K562 (cell line): ENCODE measurements around the gene AIRE. TPM values are rescaled to one million over a fixed set of nuclear protein-coding genes. Genes with fewer than 3 reads are reported as not detected.

Experiments used
- ATF6 ChIP-seq: sonication (generic); formaldehyde crosslinking; IDR thresholded peaks from 2 replicates; pipeline ENCODE4 v1.4.0; 2020; ENCODE audit warnings: mild to moderate bottlenecking, missing genetic modification reagents
- CHCHD3 ChIP-seq: fragments of 250-450 bp; sonication (Bioruptor Pico); IDR thresholded peaks from 2 replicates; pipeline ENCODE4 v2.1.2; 2022; ENCODE audit warnings: mild to moderate bottlenecking
- CREB1 ChIP-seq, 2 experiments: sonication (generic) in 1 of 2; formaldehyde crosslinking in 1 of 2; IDR thresholded peaks; 2 replicates each; pipeline versions ENCODE4 v1.6.1 to v1.8.0; 2012 to 2022; ENCODE audit warnings: inconsistent platforms in 1 of 2, mild to moderate bottlenecking in 1 of 2, missing genetic modification reagents in 1 of 2, moderate library complexity in 1 of 2
- CTBP1 ChIP-seq: fragments of 450-650 bp; IDR thresholded peaks from 2 replicates; pipeline ENCODE4 v1.6.1; 2016; ENCODE audit warnings: borderline replicate concordance
- FIP1L1 ChIP-seq: fragments of 200-400 bp; formaldehyde crosslinking; IDR thresholded peaks from 2 replicates; pipeline ENCODE4 v1.6.1; 2018; ENCODE audit warnings: mild to moderate bottlenecking, low read depth, low read length; ENCODE audit not compliant: poor library complexity, severe bottlenecking
- GATAD2A ChIP-seq: fragments of 450-650 bp; IDR thresholded peaks from 2 replicates; pipeline ENCODE4 v1.6.1; 2017
- KDM5B ChIP-seq: fragments of 200-600 bp; sonication (generic); IDR thresholded peaks from 2 replicates; pipeline ENCODE4 v1.6.1; 2012; ENCODE audit warnings: low read depth, mild to moderate bottlenecking, moderate library complexity, low read length, control low read depth, inconsistent platforms; ENCODE audit not compliant: insufficient replicate concordance
- KLF13 ChIP-seq: fragments of 450-650 bp; IDR thresholded peaks from 2 replicates; pipeline ENCODE4 v1.6.1; 2016; ENCODE audit warnings: missing genetic modification characterization, low read depth, mild to moderate bottlenecking, missing compliant biosample characterization, moderate library complexity, borderline replicate concordance
- KLF6 ChIP-seq: fragments of 250-450 bp; sonication (Bioruptor Pico); IDR thresholded peaks from 2 replicates; pipeline ENCODE4 v1.4.0; 2020; ENCODE audit warnings: mild to moderate bottlenecking, moderate library complexity, borderline replicate concordance
- MEF2A ChIP-seq: IDR thresholded peaks from 2 replicates; pipeline ENCODE4 v1.6.1; 2011; ENCODE audit warnings: low read depth, mild to moderate bottlenecking, low read length, moderate library complexity; ENCODE audit not compliant: control insufficient read depth
- MTA3 ChIP-seq: fragments of 450-650 bp; formaldehyde crosslinking; IDR thresholded peaks from 2 replicates; pipeline ENCODE4 v1.6.1; 2017; ENCODE audit warnings: mild to moderate bottlenecking, borderline replicate concordance
- SMAD3 ChIP-seq: fragments of 450-650 bp; formaldehyde crosslinking; conservative IDR thresholded peaks from 2 replicates; pipeline ENCODE4 v1.4.0; 2020; ENCODE audit warnings: mild to moderate bottlenecking
- SP1 ChIP-seq: sonication (generic); formaldehyde crosslinking; IDR thresholded peaks from 2 replicates; pipeline ENCODE4 v1.8.1; 2022; ENCODE audit warnings: mild to moderate bottlenecking, missing genetic modification reagents
- SRF ChIP-seq, 2 experiments: fragments of 250-450, 450-650 bp in 1 of 2; sonication (Bioruptor Pico) in 1 of 2; sonication (generic) in 1 of 2; formaldehyde crosslinking; IDR thresholded peaks; 2 replicates each; pipeline versions ENCODE4 v1.5.0 to v1.5.1; 2020 to 2022; ENCODE audit warnings: mild to moderate bottlenecking in 1 of 2, missing genetic modification reagents in 1 of 2
- YBX1 ChIP-seq: fragments of 450-650 bp; IDR thresholded peaks from 2 replicates; pipeline ENCODE4 v1.7.1; 2016; ENCODE audit warnings: mild to moderate bottlenecking
- ZEB2 ChIP-seq: fragments of 450-650 bp; IDR thresholded peaks from 2 replicates; pipeline ENCODE4 v1.6.1; 2016
- ZNF133 ChIP-seq: fragments of 250-450 bp; sonication (Bioruptor Pico); IDR thresholded peaks from 2 replicates; pipeline ENCODE4 v1.4.0; 2020; ENCODE audit warnings: mild to moderate bottlenecking
- ZNF609 ChIP-seq: sonication (generic); formaldehyde crosslinking; IDR thresholded peaks from 2 replicates; pipeline ENCODE4 v1.8.1; 2023; ENCODE audit warnings: missing genetic modification reagents, mild to moderate bottlenecking, borderline replicate concordance
- ZNF707 ChIP-seq: fragments of 250-450 bp; sonication (Bioruptor Pico); conservative IDR thresholded peaks from 2 replicates; pipeline ENCODE4 v1.8.0; 2022; ENCODE audit warnings: inconsistent platforms, mild to moderate bottlenecking, moderate library complexity
- ZZZ3 ChIP-seq: fragments of 450-650 bp; IDR thresholded peaks from 2 replicates; pipeline ENCODE4 v1.6.1; 2016; ENCODE audit warnings: antibody characterized with exemption, mild to moderate bottlenecking, moderate library complexity
- polyA plus RNA-seq, 8 experiments: library from polyadenylated mRNA; depleted of rRNA in 4 of 8; stranded (reverse) in 5 of 8; unstranded in 3 of 8; fragments of >200 nt; fragmentation: Nextera tagmentation in 2 of 8; fragmentation: Illumina TruSeq in 1 of 8; extraction: Ambion mirVana in 2 of 8; extraction: Trizol in 1 of 8; gene quantifications; 2 replicates each; pipeline versions ENCODE4 v1.2.1 to v1.2.3, GENCODE V29; 2011 to 2014; ENCODE audit warnings: inconsistent platforms in 1 of 8, missing spikeins in 1 of 8
- total RNA-seq, 7 experiments: library from RNA; depleted of rRNA in 6 of 7; stranded (reverse); fragments of >200 nt in 6 of 7; fragmentation: Illumina TruSeq in 2 of 7; extraction: Trizol in 2 of 7; gene quantifications; 2 replicates each; pipeline versions ENCODE4 v1.2.1 to v1.2.3, GENCODE V29; 2011 to 2021; ENCODE audit warnings: low replicate concordance in 1 of 7

The AIRE gene
- total and polyA plus RNA-seq, 9 of the 15 experiments (the other 6 are each of a cell fraction or from before 2014, with no cell fraction given), result 0.01 TPM; not detected in 8

GRCh38 chr21:44299458-44300261 is 14.0 kb downstream of the AIRE start, which contains the start of gene PFKL (continued):
- TF ChIP-seq ZNF609, result 0 out of 2 replicates have a peak, but pooled peaks have one; percentile 79
- no peak for TF ChIP-seq KLF6
- peak; percentile 76; the same call in 1 of the 2 replicates for TF ChIP-seq MTA3
- 0 out of 2 replicates have a peak, but pooled peaks have one; percentile 48 for TF ChIP-seq ATF6 (CRISPR knock-in tag)
- no peak for TF ChIP-seq ZNF707 (CRISPR knock-in tag)
- TF ChIP-seq SP1 (CRISPR knock-in tag), result peak; percentile 55
- TF ChIP-seq ZZZ3, result no peak
- TF ChIP-seq GATAD2A, result peak; percentile 72; the same call in 1 of the 2 replicates
- TF ChIP-seq YBX1, result no peak
- TF ChIP-seq ZNF133 (CRISPR knock-in tag), result no peak
- no peak for TF ChIP-seq CHCHD3
- no peak for TF ChIP-seq ZEB2
- TF ChIP-seq FIP1L1, result peak; percentile 63
- TF ChIP-seq SRF (CRISPR knock-in tag; IDR thresholded peaks at IDR 0.05), result peak in 1 of 2 experiments; percentile 70; a peak in 1 of 4 replicates
- TF ChIP-seq KLF13 (tag), result peak; percentile 31; the same call in 1 of the 2 replicates
- peak; percentile 80 for TF ChIP-seq CTBP1
- TF ChIP-seq MEF2A, result no peak
- 0 out of 2 replicates have a peak, but pooled peaks have one; percentile 36 for TF ChIP-seq SMAD3 (CRISPR knock-in tag)
- TF ChIP-seq CREB1 (IDR thresholded peaks at IDR 0.05), result no peak
- 0 out of 2 replicates have a peak, but pooled peaks have one; percentile 38 for TF ChIP-seq CREB1 (CRISPR knock-in tag; IDR thresholded peaks at IDR 0.05)
- TF ChIP-seq KDM5B, result peak; percentile 74
